ENCODE measurements around the gene DIAPH2.

GRCh38 chrX:96700625-96701024 is 16.0 kb downstream of the DIAPH2 start:
- no peak for TF ChIP-seq CTCF (conservative IDR thresholded peaks at IDR 0.05; ENCODE audit: low read depth in 2 of 2)
- no peak for TF ChIP-seq EZH2 (IDR thresholded peaks at IDR 0.05; ENCODE audit: low read depth, unreplicated experiment)
- TF ChIP-seq ETS1 (IDR thresholded peaks at IDR 0.05) = no peak
- no peak for TF ChIP-seq POLR2AphosphoS5 (IDR thresholded peaks at IDR 0.05; ENCODE audit: low read depth)
- no peak for TF ChIP-seq REST (IDR thresholded peaks at IDR 0.05; ENCODE audit: unreplicated experiment)
- TF ChIP-seq CREB1 (CRISPR knock-in tag; IDR thresholded peaks at IDR 0.05; ENCODE audit: low read depth) = no peak
- no peak for TF ChIP-seq JUNB (IDR thresholded peaks at IDR 0.05; ENCODE audit: unreplicated experiment)
- TF ChIP-seq NANOG (IDR thresholded peaks at IDR 0.05; ENCODE audit: borderline replicate concordance) = no peak
- no peak for TF ChIP-seq ZNF114 (CRISPR knock-in tag; IDR thresholded peaks at IDR 0.05)
- no peak for TF ChIP-seq EZH2phosphoT487 (IDR thresholded peaks at IDR 0.05; ENCODE audit: unreplicated experiment)

All from GM23338 (cell line).